Measurements from ENCODE around the gene PPTC7.
"Not testable (repeated sequence)": the region's sequence is repeated elsewhere in the genome, so short reads cannot be mapped to it uniquely, and the experiment has no call there.

- TF ChIP-seq ARNT (IDR thresholded peaks at IDR 0.05); SP1 (IDR thresholded peaks at IDR 0.05); TARDBP (IDR thresholded peaks at IDR 0.05); FOXK2 (IDR thresholded peaks at IDR 0.05); ELF4 (IDR thresholded peaks at IDR 0.05); CTBP1 (IDR thresholded peaks at IDR 0.05; ENCODE audit: borderline replicate concordance); PKNOX1 (IDR thresholded peaks at IDR 0.05); SUZ12 (IDR thresholded peaks at IDR 0.05): not testable (repeated sequence)
These were observed 12.3 kb downstream of the PPTC7 start for GRCh38 chr12:110570798-110571197.

Data from HEK293T (cell line).